IPS-18c (cell line): Measurements from ENCODE around the gene ALDH1B1.
"Not testable (repeated sequence)": the region's sequence is repeated elsewhere in the genome, so short reads cannot be mapped to it uniquely, and the experiment has no call there.

Source experiments
- H3K4me3 ChIP-seq: 2 replicates; pipeline ENCODE4 v1.7.0; 2013; ENCODE audit warnings: low read depth, mild to moderate bottlenecking, low read length, moderate library complexity; ENCODE audit not compliant: insufficient read depth
- H3K9me3 ChIP-seq: one replicate; pipeline ENCODE4 v1.6.1; 2013; ENCODE audit warnings: mild to moderate bottlenecking, low read length, moderate library complexity; ENCODE audit not compliant: control insufficient read depth, insufficient read depth

The ALDH1B1 gene

DNA sequence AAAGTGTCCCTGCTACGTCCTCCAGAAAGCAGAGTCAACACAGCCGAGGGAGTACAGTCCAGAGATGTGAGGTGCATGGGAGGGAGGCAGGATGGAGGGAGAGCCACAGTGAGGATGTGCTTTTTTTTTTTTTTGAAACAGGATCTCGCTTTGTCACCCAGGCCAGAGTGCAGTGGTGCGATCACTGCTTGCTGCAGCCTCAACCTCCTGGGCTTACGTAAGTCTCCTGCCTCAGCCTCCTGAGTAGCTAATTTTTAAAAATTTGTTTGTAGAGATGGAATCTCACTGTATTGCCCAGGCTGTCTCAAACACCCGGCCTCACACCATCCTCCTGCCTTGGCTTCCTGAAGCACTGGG, 33.2 kb upstream of the ALDH1B1 start:
- no peaks in the 10 kb centered on the region for H3K9me3 ChIP-seq
- H3K4me3 ChIP-seq, result no peak overlapping the region

- no peak overlapping the region for H3K4me3 ChIP-seq
- H3K9me3 ChIP-seq, result no peaks in the 10 kb centered on the region
Measured at GRCh38 chr9:38359689-38360385, 32.7 kb upstream of the ALDH1B1 start.

DNA sequence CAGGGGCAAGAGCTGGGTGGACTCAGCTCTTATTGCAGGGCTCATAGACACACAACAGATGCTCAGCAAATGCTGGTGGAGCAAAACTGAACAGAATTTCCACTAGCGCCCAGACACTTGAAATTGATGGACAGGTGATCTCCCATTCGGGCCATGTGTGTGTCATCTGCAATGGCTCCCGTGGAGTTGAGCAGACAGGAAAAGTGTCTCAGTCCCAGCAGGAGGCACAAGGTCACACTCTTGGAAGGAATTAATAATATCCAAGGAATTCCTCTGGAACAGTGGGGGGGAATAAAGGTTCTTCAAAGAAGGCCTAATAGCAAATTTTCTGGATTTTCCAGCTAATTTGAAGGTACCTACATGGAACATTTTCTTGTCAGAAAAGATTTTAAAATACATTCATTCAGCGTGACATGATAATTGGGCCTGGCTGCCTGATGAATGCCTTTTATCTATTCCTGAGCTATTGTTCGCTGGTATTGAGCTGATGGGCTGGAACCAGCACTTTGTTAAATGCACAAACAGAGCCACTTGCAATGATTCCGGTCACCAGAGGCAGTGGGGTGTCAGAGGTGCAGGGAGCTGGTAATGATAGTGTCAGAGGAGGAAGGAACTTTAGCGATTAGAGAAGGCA, 31.5 kb upstream of the ALDH1B1 start:
- Histone ChIP-seq H3K4me3 (no peak overlapping the region), H3K9me3 (no peaks in the 10 kb centered on the region)

GRCh38 chr9:38361473-38361850, 31.0 kb upstream of the ALDH1B1 start:
- Histone ChIP-seq H3K4me3 (no peak overlapping the region), H3K9me3 (no peaks in the 10 kb centered on the region)

- Histone ChIP-seq H3K9me3 (no peaks in the 10 kb centered on the region), H3K4me3 (no peak overlapping the region)
Measured at GRCh38 chr9:38362852-38363588, 29.5 kb upstream of the ALDH1B1 start.

DNA sequence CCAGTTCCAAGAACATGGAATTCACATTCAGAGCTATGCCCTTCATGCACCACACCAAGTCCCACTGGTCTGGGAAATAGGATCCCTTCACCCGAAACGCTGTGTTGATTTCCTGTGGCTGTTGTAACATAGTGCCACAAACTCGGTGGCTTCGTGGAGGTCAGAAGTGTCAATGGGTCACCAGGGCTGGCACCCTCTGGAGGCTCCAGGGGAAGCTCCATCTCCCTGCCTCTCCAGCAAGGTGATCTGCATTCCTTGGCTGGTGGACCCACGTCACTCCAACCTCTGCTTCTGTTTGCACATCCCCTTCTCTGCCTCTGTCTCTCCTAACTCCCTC, 28.9 kb upstream of the ALDH1B1 start:
- Histone ChIP-seq H3K9me3 (no peaks in the 10 kb centered on the region), H3K4me3 (no peak overlapping the region)

GRCh38 chr9:38367898-38368297, 24.6 kb upstream of the ALDH1B1 start:
- no peaks in the 10 kb centered on the region for H3K9me3 ChIP-seq
- H3K4me3 ChIP-seq, result no peak overlapping the region

- H3K9me3 ChIP-seq, result no peaks in the 10 kb centered on the region
- no peak overlapping the region for H3K4me3 ChIP-seq
Measured at GRCh38 chr9:38368731-38369130, 23.8 kb upstream of the ALDH1B1 start.

DNA sequence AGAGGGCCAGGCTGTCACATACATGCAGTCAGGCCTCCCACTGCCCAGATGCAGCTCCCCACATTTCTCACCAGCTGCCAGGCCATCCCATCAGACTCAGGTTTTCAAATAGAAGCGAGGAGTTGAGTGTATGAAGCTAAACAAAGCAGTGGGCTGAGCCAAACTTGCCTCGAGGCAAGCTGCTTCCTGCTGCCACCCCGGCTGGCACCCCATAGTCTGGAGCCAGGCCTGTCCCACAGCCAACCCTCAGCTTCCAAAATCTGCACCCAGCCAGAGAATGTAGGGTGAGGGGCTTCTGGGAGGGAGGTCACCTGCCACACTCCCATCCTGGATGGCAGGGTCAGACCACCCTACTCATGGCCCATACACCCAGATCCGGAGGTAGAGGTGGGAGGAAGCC, 22.3 kb upstream of the ALDH1B1 start:
- Histone ChIP-seq H3K9me3 (no peaks in the 10 kb centered on the region), H3K4me3 (no peak overlapping the region)

- H3K9me3 ChIP-seq, result no peaks in the 10 kb centered on the region
- no peak overlapping the region for H3K4me3 ChIP-seq
Measured at GRCh38 chr9:38371495-38371894, 21.0 kb upstream of the ALDH1B1 start.

- no peak overlapping the region for H3K4me3 ChIP-seq
- peaks cover 4% of the 10 kb centered on the region for H3K9me3 ChIP-seq
Measured at GRCh38 chr9:38372762-38373619, 19.5 kb upstream of the ALDH1B1 start.

- Histone ChIP-seq H3K9me3 (peaks cover 4% of the 10 kb centered on the region), H3K4me3 (no peak overlapping the region)
Measured at GRCh38 chr9:38373679-38374078, 18.8 kb upstream of the ALDH1B1 start.

GRCh38 chr9:38374847-38375571, 17.5 kb upstream of the ALDH1B1 start:
- no peak overlapping the region for H3K4me3 ChIP-seq
- peaks cover 4% of the 10 kb centered on the region for H3K9me3 ChIP-seq

GRCh38 chr9:38375572-38375963, 16.9 kb upstream of the ALDH1B1 start:
- H3K4me3 ChIP-seq, result no peak overlapping the region
- H3K9me3 ChIP-seq, result peaks cover 4% of the 10 kb centered on the region

GRCh38 chr9:38376021-38376670, 16.4 kb upstream of the ALDH1B1 start:
- peaks cover 4% of the 10 kb centered on the region for H3K9me3 ChIP-seq
- H3K4me3 ChIP-seq, result no peak overlapping the region

DNA sequence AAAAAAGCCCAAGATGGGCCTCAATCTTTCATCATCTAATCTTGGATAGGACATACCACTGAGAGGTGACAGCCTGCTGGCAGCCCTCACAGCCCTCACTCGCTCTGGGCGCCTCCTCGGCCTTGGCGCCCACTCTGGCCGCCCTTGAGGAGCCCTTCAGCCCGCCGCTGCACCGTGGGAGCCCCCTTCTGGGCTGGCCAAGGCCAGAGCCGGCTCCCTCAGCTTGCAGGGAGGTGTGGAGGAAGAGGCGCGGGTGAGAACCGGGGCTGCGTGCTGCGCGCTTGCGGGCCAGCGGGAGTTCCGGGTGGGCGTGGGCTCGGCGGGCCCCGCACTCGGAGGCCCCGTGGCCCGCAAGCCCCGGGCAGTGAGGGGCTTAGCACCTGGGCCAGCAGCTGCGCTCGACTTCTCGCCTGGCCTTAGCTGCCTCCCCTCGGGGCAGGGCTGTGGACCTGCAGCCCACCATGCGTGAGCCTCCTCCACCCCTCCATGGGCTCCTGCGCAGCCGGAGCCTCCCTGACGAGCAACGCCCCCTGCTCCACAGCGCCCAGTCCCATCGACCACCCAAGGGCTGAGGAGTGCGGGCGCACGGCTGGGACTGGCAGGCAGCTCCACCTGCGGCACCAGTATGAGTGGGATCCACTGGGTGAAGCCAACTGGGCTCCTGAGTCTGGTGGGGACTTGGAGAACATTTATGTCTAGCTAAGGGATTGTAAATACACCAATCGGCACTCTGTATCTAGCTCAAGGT, 15.0 kb upstream of the ALDH1B1 start:
- H3K9me3 ChIP-seq, H3K4me3 ChIP-seq: not testable (repeated sequence)
